T-helper 2 cell (primary cell): ENCODE results near the gene MPPE1.
A peak's percentile ranks its signal among the peaks of the same experiment; 100 is the strongest.
"Not testable (repeated sequence)": the region's sequence is repeated elsewhere in the genome, so short reads cannot be mapped to it uniquely, and the experiment has no call there.

Source experiments
- DNase-seq, 5 experiments: peaks; one replicate each; pipeline versions ENCODE4 v3.0.0 to v3.0.0-alpha.2; 2012 to 2022

Gene MPPE1

DNA sequence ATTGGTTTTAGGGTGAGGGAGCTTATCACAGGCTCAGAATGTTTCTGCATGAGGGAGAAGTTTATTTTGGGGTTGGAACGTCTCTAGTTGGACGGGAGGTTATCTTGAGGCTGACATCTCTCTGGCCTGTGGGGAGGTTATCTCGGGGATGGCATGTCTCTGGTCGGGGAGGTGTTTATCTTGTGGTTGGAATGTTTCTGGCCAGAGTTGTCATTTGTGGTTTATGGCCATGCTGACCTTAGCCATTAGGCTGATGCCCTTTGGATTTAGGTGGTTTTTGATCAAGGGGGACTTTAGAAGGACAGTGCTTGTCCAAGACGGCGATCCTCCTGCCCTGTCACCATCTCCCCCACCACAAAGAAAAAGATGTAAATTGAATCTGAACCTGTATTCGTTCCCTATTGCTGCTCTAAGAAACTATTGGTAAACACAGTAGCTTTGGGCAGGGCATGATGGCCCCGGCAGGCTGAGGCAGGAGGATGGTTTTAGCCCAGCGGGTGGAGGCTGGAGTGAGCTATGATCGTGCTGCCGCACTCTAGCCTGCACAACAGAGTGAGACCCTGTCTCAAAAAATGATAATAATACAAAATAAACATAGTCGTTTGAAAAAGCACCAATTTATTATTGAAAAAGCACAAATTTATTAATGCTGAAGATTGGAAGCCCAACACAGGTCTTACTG lies 17.8 kb upstream of the MPPE1 start:
- no peak for DNase-seq

DNA sequence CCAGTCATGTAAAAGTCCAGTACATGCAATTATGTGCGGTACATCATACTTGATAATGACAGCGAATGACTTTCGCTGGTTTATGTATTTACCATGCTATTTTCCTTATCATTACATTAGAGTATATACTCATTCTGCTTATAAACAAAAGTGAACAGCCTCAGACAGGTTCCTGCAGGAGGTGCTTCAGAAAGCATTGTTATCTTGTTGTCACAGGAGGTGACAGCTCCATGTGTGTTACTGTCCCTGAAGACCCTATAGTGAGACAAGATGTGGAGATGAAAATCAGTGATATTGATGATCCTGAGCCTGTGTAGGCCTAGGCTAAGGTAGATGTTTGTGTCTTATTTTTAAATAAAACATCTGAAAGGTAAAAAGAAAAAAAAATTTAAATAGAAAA lies 15.3 kb upstream of the MPPE1 start:
- no peak for DNase-seq

DNA sequence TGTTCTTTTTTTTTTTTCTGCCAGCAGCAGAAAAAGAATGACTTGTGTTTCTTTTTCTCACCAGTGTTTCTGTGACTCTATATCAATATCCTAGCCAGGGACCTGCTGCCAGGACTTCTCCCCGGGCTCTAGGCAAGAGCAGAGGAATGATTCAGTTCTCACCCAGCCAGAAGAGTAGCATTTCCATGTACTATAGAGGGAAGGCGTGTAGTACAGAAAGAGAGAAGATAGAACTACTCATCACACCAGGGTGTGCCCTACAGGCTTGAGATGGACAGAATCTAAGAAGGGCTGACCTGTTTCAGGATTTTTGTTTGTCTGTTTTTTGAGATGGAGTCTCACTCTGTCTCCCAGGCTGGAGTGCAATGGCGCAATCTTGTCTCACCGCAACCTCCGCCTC lies 11.4 kb upstream of the MPPE1 start:
- DNase-seq: not testable (repeated sequence)

DNA sequence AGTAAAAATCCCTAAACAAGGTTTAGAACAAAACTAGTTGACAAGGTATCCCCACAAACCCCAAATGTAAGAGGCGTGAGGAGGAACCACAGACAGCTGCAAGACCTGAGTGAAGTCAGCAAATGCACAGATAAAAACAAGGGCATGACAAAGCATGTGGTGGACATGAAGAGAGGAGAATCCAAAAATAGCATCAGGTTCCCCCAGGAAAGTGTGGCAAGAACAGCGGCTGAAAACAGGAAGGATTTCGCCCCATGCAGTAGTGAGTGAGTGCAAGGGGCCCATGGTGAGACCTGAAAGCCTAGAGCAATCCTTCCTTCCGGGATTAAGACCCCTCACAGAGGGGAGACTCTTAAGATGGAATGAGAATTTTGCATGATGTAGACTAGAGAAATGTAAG lies 8.8 kb upstream of the MPPE1 start:
- not testable (repeated sequence) for DNase-seq

DNA sequence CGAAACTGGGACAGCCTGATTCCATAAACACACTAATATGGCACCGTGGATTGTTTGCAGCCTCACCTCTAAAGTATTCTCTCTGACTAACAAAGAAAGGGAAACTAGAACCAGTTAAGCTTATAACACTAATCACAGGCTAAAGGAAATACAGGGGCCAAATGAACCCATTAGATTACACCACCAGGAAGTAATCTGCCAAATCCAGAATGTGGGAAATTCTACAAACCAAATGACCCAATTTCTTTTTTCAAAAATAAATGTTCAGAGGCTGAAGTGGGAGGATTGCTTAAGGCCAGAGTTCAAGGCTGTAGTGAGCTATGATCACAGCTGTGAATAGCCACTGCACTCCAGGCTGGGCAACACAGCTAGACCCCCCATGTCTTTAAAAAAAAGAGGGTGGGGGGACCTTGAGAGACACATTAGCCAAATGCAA lies 1.5 kb upstream of the MPPE1 start:
- DNase-seq: no peak

GRCh38 chr18:11909061-11909455 lies 941 bp upstream of the MPPE1 start:
- peak in 1 of 5 experiments; percentile 41 for DNase-seq

DNA sequence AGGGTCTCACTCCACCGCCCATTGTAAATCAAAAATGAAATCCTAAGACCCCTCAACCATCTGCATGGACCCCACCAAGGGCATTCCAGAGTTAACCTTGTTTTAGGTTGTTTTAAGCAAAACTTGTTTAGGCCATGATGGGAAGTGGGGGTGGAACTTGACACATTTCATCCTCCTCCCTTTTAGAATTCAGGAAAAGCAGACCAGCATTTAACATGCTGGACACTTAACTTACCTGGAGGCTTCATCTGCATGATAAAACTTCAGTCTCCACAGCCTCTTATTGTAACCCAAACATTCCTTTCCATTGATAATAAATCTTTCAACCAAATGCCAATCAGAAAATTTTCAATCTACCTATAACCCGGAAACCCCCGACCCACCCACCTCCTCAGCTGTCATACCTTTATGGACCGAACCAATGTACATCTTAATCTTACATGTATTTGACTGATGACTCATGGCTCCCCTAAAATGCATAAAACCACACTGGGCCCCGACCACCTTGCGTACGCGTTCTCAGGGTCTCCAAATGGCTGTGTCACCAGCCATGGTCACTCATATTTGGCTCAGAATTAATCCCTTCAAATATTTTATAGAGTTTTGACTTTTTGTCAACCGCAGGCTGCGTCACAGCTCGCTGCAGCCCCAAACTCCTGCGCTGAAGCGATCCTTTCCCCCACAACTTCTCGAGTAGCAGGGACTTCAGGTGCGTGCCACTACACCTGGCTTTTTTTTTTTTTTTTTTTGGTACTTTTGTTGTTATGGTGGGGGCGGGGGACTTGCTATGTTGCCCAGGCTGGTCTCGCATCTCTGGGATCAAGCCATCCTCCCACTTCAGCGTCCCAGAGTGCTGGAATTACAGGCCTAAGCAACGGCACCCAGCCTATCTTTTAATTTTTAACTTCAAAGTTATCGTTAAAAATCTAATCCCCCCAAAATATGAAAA lies 917 bp downstream of the MPPE1 start:
- DNase-seq: no peak

GRCh38 chr18:11906176-11906575 lies 1.9 kb downstream of the MPPE1 start:
- no peak for DNase-seq

GRCh38 chr18:11905613-11906012 lies 2.5 kb downstream of the MPPE1 start:
- DNase-seq: no peak

- DNase-seq: no peak
These were observed 5.4 kb downstream of the MPPE1 start for GRCh38 chr18:11902522-11903292.

DNA sequence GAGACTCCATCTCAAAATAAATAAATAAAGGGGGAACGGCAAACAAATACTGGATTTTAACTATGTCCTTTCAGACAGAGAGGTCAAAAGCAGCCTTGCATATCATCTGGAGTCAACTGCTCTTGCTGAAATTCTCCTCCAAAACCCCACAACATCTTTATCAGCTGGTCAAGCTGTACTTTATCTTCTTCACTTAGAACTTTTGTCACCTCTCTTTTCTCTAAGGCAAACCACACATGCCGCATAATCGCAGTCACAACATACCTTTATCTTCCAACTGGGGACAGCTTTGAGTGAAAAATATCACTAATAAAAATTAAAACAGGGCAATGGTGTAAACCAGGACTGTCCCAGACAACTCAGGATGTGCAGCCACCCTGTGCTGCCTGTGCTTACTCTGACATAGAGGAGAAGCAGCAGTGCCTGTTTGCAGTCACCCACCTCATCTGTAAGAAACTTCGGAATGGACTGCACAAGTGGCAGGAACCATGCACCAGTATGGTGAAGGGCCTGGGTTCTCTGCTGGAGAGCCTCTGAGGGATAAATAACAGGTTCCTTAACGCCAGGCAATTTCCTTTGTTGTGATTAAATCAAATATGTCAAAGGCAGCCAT lies 6.2 kb downstream of the MPPE1 start:
- no peak for DNase-seq

- DNase-seq: no peak
These were observed 9.1 kb downstream of the MPPE1 start for GRCh38 chr18:11899063-11899462.

DNA sequence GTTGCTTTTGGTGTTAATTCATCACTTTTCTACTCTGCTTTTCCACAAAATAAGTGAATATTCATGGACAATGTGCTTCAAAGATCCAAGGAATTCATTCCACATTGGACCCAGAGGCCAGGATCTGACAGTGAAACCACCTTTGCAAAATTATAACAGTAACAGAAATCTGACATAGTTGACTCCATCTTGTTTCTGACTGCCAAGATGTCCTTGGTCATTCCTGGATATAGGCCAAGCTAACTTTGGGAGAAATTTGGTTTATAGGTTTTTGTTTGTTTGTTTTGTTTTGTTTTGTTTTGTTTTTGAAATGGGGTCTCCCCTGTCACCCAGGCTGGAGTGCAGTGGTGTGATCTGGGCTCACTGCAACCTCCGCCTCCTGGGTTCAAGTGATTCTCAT lies 10.3 kb downstream of the MPPE1 start:
- no peak for DNase-seq

GRCh38 chr18:11892438-11892837 lies 15.7 kb downstream of the MPPE1 start:
- DNase-seq: not testable (repeated sequence)

DNA sequence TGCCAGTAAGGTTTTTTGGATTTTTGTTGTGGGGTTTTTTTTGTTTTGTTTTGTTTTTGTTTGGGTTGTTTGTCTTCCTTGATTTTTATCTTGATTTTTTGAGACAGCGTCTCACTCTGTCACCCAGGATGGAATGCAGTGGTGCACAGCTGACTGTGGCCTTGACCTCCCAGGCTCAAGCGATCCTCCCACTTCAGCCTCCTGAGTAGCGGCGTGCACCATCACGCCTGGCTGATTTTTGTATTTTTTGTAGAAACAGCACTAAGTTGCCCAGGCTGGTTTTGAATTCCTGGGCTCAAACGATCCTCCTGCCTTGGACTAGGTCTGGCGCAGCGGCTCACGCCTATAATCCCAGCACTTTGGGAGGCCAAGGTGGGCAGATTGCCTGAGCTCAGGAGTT lies 16.4 kb downstream of the MPPE1 start:
- no peak for DNase-seq

DNA sequence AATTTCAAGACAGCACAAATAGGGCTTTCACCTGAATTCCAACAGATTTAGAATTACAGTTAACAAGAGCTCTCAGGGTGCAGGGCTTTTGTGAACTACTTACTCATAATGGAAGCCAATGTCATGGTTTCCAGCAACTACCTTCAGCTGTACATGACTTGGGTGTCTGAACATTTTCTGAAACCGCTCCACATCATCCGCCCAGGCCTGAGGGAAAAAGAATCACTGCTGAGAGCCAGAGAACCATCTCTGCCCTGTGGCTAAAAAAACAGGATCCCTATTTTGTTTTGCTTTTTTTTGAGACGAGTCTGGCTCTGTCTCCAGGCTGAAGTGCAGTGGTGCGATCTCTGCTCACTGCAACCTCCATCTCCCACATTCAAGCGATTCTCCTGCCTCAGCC lies 18.8 kb downstream of the MPPE1 start:
- DNase-seq: no peak

DNA sequence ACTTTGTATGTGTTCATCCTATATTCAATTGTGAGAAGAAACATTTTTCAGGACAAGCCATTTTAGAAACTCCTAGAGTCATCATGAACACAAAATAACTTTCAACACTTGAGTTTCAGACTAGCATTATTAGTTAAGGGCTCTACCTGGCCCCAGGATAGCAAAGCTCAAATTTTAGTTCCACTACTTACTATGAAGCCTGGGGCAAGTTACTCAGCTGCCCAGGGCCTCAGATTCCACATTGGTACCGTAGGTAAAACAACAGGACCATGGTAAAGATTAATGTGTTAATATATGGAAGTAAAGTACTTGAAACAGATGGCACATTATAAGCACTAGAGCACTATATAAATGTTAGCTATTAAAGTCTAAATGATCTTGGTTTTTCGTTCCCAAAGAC lies 19.4 kb downstream of the MPPE1 start:
- no peak for DNase-seq

GRCh38 chr18:11887328-11888128 lies 20.6 kb downstream of the MPPE1 start:
- peak in 1 of 5 experiments; percentile 86 for DNase-seq

DNA sequence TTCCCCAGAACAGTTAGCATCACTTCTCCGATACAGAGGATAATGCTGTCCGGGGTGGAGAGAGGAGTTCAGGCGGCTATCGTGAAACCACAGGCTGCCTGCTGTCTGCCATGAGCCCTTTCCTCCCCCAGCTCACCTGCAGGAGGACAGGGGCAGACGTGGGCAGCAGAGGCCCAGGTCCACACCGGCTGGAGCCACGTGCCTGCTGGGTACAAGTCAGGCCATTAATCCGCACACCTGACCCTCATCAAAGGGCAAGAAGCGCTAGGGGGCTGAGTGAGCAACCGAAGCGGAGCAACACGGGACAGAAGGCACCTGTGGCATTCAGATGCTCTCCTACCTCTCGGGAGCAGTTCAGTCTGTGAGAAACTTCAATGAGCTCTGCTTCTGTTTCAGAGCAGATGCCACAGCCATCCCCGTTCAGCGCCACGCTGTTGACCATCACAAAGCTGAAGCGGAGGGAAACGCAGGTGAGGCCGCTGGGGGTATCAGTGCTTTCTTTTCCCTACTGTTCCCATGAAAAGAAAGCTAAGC lies 21.5 kb downstream of the MPPE1 start:
- no peak for DNase-seq

DNA sequence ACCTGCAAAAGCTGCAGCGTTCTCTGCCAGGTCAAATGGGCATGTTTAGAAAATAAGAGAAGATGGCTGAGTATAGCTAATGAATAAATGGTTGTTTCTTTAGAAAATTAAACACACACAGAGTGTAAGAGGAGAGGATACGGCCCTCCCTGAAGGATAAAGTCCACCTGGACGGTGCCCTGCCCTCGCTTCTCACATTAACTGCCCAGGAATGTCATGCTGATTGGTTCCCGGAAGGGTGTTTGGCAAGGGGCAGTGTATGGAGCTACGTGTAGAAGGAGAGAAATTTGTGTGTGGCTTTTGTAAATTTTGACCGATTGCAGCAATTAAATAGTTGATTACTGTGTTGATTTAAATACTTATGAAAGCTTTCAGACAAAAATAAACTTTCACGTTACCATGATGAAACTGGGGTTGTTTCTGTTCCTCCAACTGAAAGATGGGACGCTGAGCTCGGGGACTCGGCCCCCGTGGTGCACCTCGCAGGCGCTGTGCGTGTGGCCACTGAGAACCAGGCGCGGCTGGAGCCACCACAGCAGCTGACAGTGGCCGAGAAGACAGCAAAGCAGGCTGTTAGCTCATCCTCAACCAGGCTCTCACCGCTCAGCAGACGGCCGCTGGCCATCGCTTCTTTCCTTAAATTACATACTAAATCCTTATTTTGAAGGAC lies 22.7 kb downstream of the MPPE1 start:
- DNase-seq: no peak
